ENCODE data around the gene ABCC5. TPM values are rescaled to one million over a fixed set of nuclear protein-coding genes. Genes with fewer than 3 reads are reported as not detected.

The ABCC5 gene
- total RNA-seq, 1 donor = 21.2 TPM

DNA sequence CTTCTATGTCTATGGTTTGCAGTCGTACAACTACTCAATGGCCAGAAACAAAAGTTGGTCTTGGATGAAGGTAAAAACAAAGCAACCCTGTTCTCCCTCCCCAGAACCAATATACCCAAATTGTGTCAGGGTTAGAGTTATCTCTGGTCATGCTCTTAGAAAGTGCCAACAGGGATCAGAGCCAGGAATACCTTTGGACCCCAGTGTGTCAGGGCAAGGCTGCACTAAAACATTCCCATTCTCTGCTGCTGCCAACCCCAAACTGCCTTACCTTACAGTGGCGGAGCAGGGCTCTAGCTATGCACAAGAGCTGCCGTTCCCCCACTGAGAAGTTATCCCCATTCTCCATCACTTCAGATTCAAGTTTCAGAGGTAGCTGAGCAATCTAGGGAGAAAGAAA lies 90.6 kb downstream of the ABCC5 start:
- H3K4me3 ChIP-seq (ENCODE audit: low read depth, low read length) = no peak overlapping the region
- TF ChIP-seq, protein P1, sequence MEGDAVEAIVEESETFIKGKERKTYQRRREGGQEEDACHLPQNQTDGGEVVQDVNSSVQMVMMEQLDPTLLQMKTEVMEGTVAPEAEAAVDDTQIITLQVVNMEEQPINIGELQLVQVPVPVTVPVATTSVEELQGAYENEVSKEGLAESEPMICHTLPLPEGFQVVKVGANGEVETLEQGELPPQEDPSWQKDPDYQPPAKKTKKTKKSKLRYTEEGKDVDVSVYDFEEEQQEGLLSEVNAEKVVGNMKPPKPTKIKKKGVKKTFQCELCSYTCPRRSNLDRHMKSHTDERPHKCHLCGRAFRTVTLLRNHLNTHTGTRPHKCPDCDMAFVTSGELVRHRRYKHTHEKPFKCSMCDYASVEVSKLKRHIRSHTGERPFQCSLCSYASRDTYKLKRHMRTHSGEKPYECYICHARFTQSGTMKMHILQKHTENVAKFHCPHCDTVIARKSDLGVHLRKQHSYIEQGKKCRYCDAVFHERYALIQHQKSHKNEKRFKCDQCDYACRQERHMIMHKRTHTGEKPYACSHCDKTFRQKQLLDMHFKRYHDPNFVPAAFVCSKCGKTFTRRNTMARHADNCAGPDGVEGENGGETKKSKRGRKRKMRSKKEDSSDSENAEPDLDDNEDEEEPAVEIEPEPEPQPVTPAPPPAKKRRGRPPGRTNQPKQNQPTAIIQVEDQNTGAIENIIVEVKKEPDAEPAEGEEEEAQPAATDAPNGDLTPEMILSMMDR (IDR thresholded peaks at IDR 0.05; ENCODE audit: insufficient read depth, low read length) = no peak
- no peak for DNase-seq (ENCODE audit: low read depth)

DNA sequence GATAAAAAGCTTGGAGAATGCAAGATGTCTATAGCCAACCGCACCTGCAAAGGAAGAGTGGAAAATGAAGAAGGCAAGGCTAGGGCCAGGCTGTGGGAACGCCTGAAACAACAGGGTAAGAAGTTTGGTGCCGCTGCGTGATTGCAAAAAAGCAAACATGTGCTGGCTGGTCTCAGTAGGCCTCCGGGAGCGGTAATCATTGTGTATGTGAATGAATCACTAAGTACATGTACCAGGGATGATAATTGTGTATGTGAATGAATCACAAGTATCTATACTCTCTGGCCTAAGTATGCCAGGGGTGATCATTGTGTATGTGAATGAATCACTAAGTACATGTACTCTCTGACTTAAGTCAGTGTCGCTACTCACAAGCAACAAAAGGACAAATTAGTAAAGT lies 92.7 kb downstream of the ABCC5 start:
- TF ChIP-seq, protein P1 (IDR thresholded peaks at IDR 0.05; ENCODE audit: insufficient read depth, low read length) = no peak
- H3K4me3 ChIP-seq (ENCODE audit: low read depth, low read length) = no peak overlapping the region
- DNase-seq (ENCODE audit: low read depth) = peak; percentile 54

DNA sequence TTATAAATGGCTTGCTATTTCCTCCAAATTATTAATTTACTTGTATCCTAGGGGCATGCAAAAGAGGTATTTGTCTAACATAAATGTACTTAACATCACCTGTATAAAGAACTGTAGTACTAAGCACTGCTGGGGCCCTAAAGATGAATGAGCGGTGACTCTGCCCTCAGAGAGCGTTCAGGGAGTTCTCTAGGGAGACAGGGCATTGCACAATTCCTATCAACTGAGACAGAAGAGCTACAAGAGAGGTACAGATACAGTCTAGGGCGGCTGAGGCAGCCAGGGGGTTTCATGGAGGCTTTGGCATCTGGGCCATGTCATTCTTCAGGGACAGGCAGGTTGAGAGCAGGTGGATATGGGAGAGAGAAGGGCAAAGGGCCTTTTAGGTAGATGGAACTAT lies 93.1 kb downstream of the ABCC5 start:
- TF ChIP-seq, protein P1 (IDR thresholded peaks at IDR 0.05; ENCODE audit: insufficient read depth, low read length) = no peak
- no peak for DNase-seq (ENCODE audit: low read depth)
- no peak overlapping the region for H3K4me3 ChIP-seq (ENCODE audit: low read depth, low read length)

DNA sequence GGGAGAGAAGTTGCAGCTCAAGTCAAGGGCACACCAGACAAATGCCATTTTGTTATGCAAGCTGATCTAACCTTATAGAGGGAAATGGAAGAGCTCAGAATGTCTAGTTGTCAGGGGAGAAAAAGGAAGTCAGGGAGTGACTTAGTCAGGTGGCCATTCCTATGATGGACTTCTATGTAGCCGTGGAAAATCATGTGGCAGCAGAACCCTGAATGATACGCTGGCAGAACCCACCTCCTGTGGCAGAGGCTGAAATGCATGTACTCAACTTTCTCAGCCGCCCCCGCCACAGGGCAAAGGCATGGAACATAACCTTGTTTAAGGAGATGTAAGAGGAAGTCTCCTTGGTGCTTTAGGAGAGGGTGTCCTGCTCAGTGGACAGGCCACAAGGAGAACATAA lies 95.3 kb downstream of the ABCC5 start:
- TF ChIP-seq, protein P1 (IDR thresholded peaks at IDR 0.05; ENCODE audit: insufficient read depth, low read length) = no peak
- no peak overlapping the region for H3K4me3 ChIP-seq (ENCODE audit: low read depth, low read length)
- DNase-seq (ENCODE audit: low read depth) = no peak

DNA sequence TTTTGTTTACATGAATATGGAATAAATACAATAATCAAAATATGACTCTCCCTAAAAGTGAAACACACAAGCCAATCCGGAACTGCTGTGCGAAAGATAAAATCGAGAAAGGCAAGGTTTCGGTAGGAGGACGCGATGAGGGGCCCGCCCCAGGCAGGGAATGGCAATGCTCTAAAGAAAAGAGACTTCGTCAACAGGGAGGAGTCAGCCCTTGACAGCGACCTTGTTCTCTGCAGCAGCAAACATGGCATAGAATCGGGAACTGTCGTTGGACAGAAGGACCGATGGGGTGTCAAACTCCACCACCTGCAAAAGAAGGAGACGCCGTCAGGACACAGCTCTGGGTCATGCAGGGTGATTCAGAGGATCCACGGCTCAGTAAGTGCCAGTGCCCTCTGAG lies 96.6 kb downstream of the ABCC5 start:
- TF ChIP-seq, protein P1 (IDR thresholded peaks at IDR 0.05; ENCODE audit: insufficient read depth, low read length) = no peak
- no peak for DNase-seq (ENCODE audit: low read depth)

DNA sequence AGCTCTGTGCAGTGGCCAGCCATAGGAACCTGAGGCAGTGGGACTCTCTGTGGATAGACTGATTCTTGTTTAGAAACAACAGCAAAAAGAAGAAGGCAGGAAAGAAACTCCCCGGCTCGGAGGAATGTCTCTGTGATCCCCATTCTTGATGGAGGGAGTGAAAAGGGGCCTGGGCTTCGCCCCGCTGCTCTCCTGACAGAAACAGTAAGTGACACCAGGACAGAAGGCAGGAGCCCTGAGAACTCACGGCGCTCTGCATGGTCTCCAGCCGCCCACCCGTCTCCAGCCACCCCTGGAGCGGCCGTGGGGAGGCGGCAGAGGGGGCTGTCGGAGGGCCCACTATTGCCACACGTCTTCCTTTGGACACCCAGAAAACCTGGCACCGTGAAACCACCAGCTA lies 97.3 kb downstream of the ABCC5 start:
- H3K4me3 ChIP-seq (ENCODE audit: low read depth, low read length) = no peak overlapping the region
- TF ChIP-seq, protein P1 (IDR thresholded peaks at IDR 0.05; ENCODE audit: insufficient read depth, low read length) = no peak
- no peak for DNase-seq (ENCODE audit: low read depth)

More for the DNA sequence above, 96.6 kb downstream of the ABCC5 start:
- no peak overlapping the region for H3K4me3 ChIP-seq (ENCODE audit: low read depth, low read length)

DNA sequence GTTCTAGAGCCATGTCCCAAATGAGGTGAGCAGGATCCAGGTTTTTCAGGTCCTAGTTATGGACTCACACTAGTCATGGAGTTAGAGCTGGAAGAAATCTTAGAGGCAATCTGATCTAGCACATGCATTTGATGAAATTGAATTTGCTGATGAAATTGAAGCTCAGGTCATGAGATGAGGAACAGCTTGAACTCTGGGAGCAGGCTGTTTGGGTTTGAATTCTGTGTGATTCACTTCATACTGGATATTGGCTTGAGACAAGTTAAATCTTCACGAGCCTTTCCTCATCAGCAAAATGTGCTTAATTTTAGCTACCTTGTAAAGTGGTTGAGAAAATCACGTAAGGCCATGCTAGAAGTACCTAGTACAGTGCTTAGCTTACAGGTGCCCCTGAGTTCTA lies 99.5 kb downstream of the ABCC5 start:
- DNase-seq (ENCODE audit: low read depth) = no peak
- TF ChIP-seq, protein P1 (IDR thresholded peaks at IDR 0.05; ENCODE audit: insufficient read depth, low read length) = no peak
- no peak overlapping the region for H3K4me3 ChIP-seq (ENCODE audit: low read depth, low read length)
